ENCODE measurements around the gene RFX6. TPM values are rescaled to one million over a fixed set of nuclear protein-coding genes. Genes with fewer than 3 reads are reported as not detected.

The RFX6 gene
- total RNA-seq, 2 experiments from 2014 or later = not detected

DNA sequence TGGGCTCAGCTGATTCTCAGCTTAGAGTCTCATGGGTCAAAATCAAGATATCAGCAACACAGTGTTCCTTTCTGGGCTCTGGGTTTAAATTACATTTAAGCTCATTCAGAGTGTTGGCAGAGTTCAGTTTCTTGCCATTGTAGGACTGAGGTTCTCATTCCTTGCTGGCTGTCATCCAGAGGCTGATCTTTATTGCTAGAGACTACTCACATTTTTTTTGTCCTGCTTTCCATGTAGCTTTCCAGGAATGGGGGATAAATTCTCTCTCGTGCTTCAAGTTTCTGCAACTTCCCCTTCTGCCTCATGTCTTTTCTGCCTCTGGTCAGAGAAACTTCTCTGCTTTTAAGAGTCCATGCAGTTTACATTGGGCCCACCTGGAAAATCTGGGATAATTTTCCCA lies 86.9 kb downstream of the RFX6 start:
- ChIA-PET POLR2A (no interaction called here), CTCF (no interaction called here)
- no peak for DNase-seq
- Mint-ChIP-seq H3K27ac (no peak overlapping the region), H3K27me3 (peaks cover 2% of the 10 kb centered on the region), H3K4me1 (no peaks in the 10 kb centered on the region), H3K36me3 (ENCODE audit: low read depth) (no peaks in the 10 kb centered on the region), H3K9me3 (no peaks in the 10 kb centered on the region), H3K4me3 (no peak overlapping the region)

DNA sequence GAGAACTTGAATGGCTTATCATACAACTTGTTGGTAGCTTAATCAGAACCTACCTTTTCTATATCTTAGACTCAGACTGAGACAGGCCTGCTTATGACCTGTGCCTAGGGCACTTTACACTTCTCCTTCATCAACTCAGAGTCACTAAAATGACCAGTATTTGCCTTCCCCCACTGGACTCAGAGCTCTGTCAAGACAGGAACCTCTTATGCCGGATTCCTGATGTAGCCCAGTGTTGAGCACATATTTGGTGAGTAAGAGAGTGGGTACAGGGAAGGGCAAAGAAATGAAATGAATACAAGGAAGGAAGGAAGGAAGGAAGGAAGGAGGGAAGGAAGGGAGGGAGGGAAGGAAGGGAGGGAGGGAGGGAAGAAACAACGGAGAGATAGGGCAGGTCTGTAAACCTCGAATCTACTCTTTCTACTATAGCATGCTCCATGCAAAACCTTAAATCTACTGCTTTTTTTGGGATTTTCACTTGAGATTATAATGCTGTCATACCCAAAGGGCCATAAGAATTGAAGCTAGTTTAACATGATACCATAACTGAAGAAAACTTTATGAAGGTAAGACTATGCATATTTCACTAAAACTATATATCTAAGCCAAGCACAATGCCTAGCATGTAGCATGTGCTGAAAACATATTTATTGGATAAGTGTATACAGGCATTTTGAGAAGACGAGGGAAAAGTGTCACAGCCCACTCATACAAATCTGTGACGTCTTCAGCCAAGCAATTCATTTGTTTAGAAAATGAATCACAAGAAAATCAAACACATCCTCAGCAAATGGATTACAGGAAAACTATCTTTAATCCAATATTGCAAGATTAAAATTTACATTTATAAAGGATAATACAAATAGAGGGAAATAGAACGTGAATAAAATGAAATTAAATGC lies 89.9 kb downstream of the RFX6 start:
- CTCF ChIA-PET = no interaction called here
- Mint-ChIP-seq H3K27me3 (peaks cover 3% of the 10 kb centered on the region), H3K36me3 (ENCODE audit: low read depth) (no peaks in the 10 kb centered on the region), H3K27ac (no peak overlapping the region), H3K4me1 (no peaks in the 10 kb centered on the region), H3K4me3 (no peak overlapping the region), H3K9me3 (no peaks in the 10 kb centered on the region)
- POLR2A ChIA-PET = no interaction called here
- DNase-seq = no peak

DNA sequence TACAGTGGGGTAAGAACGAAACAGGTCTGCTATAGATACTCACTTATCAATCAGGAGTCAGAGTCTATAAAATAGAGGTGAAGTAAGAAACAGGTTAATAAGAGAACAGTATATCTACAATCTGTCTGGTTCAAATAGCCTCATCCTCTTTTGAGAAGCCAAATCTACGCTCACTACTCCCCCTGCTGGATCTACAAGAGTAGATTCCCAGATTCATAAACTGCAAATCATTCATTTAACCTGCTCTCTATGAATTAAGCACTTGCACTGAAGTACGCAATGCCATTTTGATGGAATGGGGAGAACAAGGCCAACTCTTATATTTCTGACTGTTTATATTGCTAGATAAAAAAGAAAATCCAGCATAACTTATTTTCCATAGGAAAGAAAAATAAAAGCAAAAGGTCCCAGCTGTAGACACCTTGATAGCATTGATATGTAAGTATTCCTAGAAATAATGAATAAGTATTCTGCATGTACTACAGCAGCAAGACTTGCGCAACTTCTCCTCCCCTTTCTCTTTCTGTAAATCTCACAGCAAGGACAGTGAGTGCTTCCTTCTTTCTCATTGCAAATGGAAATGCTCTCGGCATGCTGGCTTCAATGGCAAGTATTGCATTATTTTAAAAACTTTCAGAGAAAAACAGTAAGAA lies 92.3 kb downstream of the RFX6 start:
- POLR2A ChIA-PET = no interaction called here

DNA sequence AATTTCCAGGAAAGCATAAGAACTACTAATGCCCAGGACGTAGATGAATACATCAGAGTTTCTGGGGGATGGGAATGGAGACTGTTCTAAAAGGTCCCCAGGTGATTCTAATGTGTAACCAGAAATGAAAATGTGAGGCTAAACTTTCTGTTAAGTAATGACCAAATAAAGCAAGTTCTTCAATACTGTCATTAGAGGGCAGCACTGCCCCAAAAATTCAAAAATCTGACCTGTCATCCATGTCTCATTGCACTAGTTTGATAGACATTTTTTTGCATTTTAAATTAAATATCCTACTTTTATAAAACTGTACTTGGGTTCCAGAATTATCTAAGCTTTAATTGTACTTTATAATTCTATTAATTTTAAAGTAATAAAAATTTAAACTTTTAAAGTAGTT lies 94.9 kb downstream of the RFX6 start:
- Mint-ChIP-seq H3K9me3 (no peaks in the 10 kb centered on the region), H3K27me3 (peaks cover 3% of the 10 kb centered on the region), H3K4me3 (no peak overlapping the region), H3K4me1 (no peaks in the 10 kb centered on the region), H3K27ac (no peak overlapping the region), H3K36me3 (ENCODE audit: low read depth) (no peaks in the 10 kb centered on the region)
- peak; percentile 18 for DNase-seq
- ChIA-PET CTCF (no interaction called here), POLR2A (no interaction called here)

More for the DNA sequence above, 92.3 kb downstream of the RFX6 start:
- no peaks in the 10 kb centered on the region for H3K4me1 Mint-ChIP-seq
- peak; percentile 31 for DNase-seq
- no peaks in the 10 kb centered on the region for H3K9me3 Mint-ChIP-seq
- CTCF ChIA-PET = no interaction called here
- peaks cover 3% of the 10 kb centered on the region for H3K27me3 Mint-ChIP-seq
- no peak overlapping the region for H3K4me3 Mint-ChIP-seq
- H3K27ac Mint-ChIP-seq = no peak overlapping the region
- H3K36me3 Mint-ChIP-seq (ENCODE audit: low read depth) = no peaks in the 10 kb centered on the region

DNA sequence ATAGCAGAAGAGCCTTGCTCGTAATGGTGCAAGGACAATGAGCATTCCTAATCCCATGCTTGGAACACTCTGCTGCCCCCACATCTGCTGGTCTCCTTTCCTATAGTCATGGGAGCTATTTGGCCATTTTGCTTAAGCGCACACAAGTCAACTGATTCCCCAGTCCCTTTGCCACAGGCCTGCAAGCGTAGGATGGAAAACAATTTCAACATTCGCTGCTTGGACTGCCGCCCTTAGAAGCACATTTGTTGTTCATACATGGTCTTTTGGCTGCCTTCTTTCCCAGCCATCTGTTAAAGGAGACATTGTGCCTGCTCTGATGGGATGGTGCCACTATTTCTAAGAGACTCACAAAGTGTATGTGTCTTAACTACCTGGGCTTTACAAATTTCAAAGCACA lies 96.9 kb downstream of the RFX6 start:
- Mint-ChIP-seq H3K36me3 (ENCODE audit: low read depth) (no peaks in the 10 kb centered on the region), H3K4me3 (no peak overlapping the region), H3K27ac (no peak overlapping the region), H3K27me3 (peaks cover 3% of the 10 kb centered on the region), H3K9me3 (no peaks in the 10 kb centered on the region), H3K4me1 (no peaks in the 10 kb centered on the region)
- POLR2A ChIA-PET = no interaction called here
- DNase-seq = no peak
- CTCF ChIA-PET = no interaction called here

DNA sequence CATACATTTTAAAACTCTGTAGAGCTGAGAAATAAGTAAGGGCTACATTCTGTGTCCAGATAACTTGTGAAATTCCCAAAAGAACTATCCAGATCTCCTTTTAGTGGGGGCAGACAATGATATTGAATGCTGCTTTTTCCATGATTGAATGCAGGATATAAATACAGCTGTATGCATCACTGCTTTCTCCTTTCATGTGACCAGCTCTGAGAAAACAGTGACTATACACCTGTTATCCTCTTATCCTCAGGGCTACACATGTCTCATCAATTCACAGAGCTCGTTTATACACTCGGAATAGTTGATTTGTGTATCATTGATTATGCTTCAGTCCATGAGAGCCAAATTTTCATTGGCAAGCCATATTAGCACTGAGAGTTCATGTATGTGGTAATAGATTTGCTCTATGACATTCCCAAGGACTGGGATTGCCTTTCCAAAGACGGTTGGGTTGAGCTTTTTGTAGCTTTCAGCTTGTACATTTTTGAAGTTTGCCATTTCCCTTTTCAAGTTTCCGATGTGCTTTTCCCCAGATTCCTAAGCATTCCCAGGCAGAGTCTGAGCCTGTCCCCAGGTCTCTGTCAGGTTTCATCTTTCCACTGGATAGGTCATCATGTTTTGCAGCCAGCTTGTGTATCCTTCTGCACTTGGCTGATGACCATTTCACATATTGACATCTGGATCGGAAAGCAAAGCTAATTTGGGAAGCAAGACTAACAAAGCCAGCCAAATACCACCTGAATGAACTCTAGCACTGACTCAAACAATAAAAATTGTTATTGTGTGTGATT lies 97.7 kb downstream of the RFX6 start:
- DNase-seq = no peak
- H3K36me3 Mint-ChIP-seq (ENCODE audit: low read depth) = no peaks in the 10 kb centered on the region
- H3K4me3 Mint-ChIP-seq = no peak overlapping the region
- POLR2A ChIA-PET = no interaction called here
- no peak overlapping the region for H3K27ac Mint-ChIP-seq
- H3K4me1 Mint-ChIP-seq = no peaks in the 10 kb centered on the region
- no peaks in the 10 kb centered on the region for H3K9me3 Mint-ChIP-seq
- CTCF ChIA-PET = no interaction called here
- no peaks in the 10 kb centered on the region for H3K27me3 Mint-ChIP-seq

DNA sequence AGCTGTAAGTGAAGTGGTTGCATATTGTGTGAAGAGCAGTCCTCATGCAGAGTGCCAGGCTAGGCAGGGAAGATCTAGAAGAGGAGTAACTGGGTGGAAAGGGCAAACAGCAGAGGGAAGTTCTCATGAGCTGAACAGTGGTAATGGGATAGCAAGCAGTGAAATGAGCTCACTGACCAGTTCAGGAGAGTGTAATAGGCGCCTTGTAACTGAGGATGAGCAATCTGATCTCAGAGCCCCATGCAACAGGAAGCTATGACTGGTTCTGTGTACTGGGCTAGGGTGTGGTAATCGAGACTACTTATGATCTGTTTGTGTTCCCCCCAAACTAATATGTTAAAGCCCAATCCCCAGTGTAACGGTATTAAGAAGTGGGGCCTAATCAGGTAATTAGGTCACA lies 98.6 kb downstream of the RFX6 start:
- Mint-ChIP-seq H3K4me3 (no peak overlapping the region), H3K4me1 (no peaks in the 10 kb centered on the region), H3K27me3 (no peaks in the 10 kb centered on the region), H3K27ac (no peak overlapping the region), H3K9me3 (no peaks in the 10 kb centered on the region), H3K36me3 (ENCODE audit: low read depth) (no peaks in the 10 kb centered on the region)
- ChIA-PET POLR2A (no interaction called here), CTCF (no interaction called here)
- DNase-seq = no peak

DNA sequence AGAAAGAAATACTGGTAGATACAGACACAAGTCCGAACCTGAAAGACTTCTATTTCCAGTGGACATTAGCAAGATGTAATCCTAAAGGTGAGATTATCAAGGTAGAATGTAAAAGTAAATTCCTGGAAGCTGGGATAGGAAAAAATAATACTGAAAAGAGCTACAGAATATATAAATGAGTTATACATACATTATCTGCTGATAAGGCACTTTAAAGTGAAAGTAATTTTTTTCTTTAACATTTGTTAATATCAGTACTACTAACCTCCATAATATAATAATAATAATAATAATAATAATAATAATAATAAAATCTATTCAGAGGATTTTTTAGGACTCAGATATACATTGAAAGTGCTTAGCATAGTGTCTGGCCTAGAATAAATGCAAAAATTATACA lies 102.5 kb downstream of the RFX6 start:
- ChIA-PET CTCF (no interaction called here), POLR2A (no interaction called here)
- DNase-seq = no peak
- Mint-ChIP-seq H3K4me1 (no peaks in the 10 kb centered on the region), H3K9me3 (peaks cover 2% of the 10 kb centered on the region), H3K4me3 (no peak overlapping the region), H3K36me3 (ENCODE audit: low read depth) (no peaks in the 10 kb centered on the region), H3K27me3 (no peaks in the 10 kb centered on the region), H3K27ac (no peak overlapping the region)

Other genes with a start within 250 kb of the RFX6 start
- 10 to 100 TPM; 15.8 to 18.6 TPM for gene ZUP1, start 208.5 kb upstream of the RFX6 start, total RNA-seq
- gene KPNA5, start 196.0 kb upstream of the RFX6 start, total RNA-seq = 10 to 100 TPM; 10.1 to 14.1 TPM
- not detected for gene FAM162B, start 111.5 kb upstream of the RFX6 start, total RNA-seq
- gene GPRC6A, start 48.2 kb upstream of the RFX6 start, total RNA-seq = not detected